Astrocyte (in vitro differentiated cells and primary cell): Measurements from ENCODE around the gene RNF44. TPM values are rescaled to one million over a fixed set of nuclear protein-coding genes. Genes with fewer than 3 reads are reported as not detected.

ENCODE experiments used
- DNase-seq: peaks from one replicate; pipeline ENCODE4 v3.0.0-alpha.2; 2010; ENCODE audit warnings: low read depth
- FAIRE-seq: peaks from 2 replicates; lab custom pipeline; 2011; peaks lifted over from hg19 to GRCh38; lab: Jason Lieb, UNC
- H2AFZ ChIP-seq: 2 replicates; pipeline ENCODE4 v1.6.0; 2012; ENCODE audit warnings: low read depth, low read length, inconsistent platforms
- H3K27ac ChIP-seq: 2 replicates; pipeline ENCODE4 v1.5.1; 2011; ENCODE audit warnings: low read depth, low read length, inconsistent platforms
- H3K27me3 ChIP-seq: 2 replicates; pipeline ENCODE4 v1.6.0; 2011; ENCODE audit warnings: low read length, inconsistent platforms; ENCODE audit not compliant: insufficient read depth
- H3K36me3 ChIP-seq: 2 replicates; pipeline ENCODE4 v1.5.1; 2011; ENCODE audit warnings: low read length, inconsistent platforms; ENCODE audit not compliant: insufficient read depth
- H3K4me1 ChIP-seq: 2 replicates; pipeline ENCODE4 v1.5.1; 2011; ENCODE audit warnings: low read length, inconsistent platforms; ENCODE audit not compliant: insufficient read depth
- H3K4me2 ChIP-seq: 2 replicates; pipeline ENCODE4 v1.6.0; 2012; ENCODE audit warnings: low read length, inconsistent platforms
- H3K4me3 ChIP-seq: 2 replicates; pipeline ENCODE4 v1.5.1; 2011; ENCODE audit warnings: low read depth, mild to moderate bottlenecking, low read length, inconsistent platforms; ENCODE audit not compliant: insufficient read depth
- H3K79me2 ChIP-seq: 2 replicates; pipeline ENCODE4 v1.6.0; 2012; ENCODE audit warnings: mild to moderate bottlenecking, low read length, inconsistent platforms; ENCODE audit not compliant: insufficient read depth
- H3K9ac ChIP-seq: 2 replicates; pipeline ENCODE4 v1.6.0; 2012; ENCODE audit warnings: mild to moderate bottlenecking, low read length, inconsistent platforms
- H3K9me3 ChIP-seq: 2 replicates; pipeline ENCODE4 v1.5.1; 2012; ENCODE audit warnings: low read depth, mild to moderate bottlenecking, low read length, inconsistent platforms; ENCODE audit not compliant: insufficient read depth
- H4K20me1 ChIP-seq: 2 replicates; pipeline ENCODE4 v1.6.0; 2012; ENCODE audit warnings: low read length, inconsistent platforms; ENCODE audit not compliant: insufficient read depth
- H3K27ac Mint-ChIP-seq: one replicate; pipeline ENCODE4 v1.8.0; 2021; ENCODE audit warnings: mild to moderate bottlenecking, mixed read lengths; ENCODE audit not compliant: unreplicated experiment
- H3K27me3 Mint-ChIP-seq: one replicate; pipeline ENCODE4 v1.8.0; 2021; ENCODE audit warnings: low read depth, mixed read lengths; ENCODE audit not compliant: unreplicated experiment
- H3K36me3 Mint-ChIP-seq: one replicate; pipeline ENCODE4 v1.8.0; 2021; ENCODE audit warnings: low read depth, mixed read lengths; ENCODE audit not compliant: unreplicated experiment
- H3K4me1 Mint-ChIP-seq: one replicate; pipeline ENCODE4 v1.8.0; 2021; ENCODE audit warnings: low read depth, mixed read lengths; ENCODE audit not compliant: unreplicated experiment
- H3K4me3 Mint-ChIP-seq: one replicate; pipeline ENCODE4 v1.8.0; 2021; ENCODE audit warnings: mild to moderate bottlenecking, moderate library complexity, mixed read lengths; ENCODE audit not compliant: unreplicated experiment
- H3K9me3 Mint-ChIP-seq: one replicate; pipeline ENCODE4 v1.8.0; 2021; ENCODE audit warnings: mild to moderate bottlenecking, mixed read lengths; ENCODE audit not compliant: unreplicated experiment
- EZH2 ChIP-seq: IDR thresholded peaks from 2 replicates; pipeline ENCODE4 v1.6.1; 2012; ENCODE audit warnings: mild to moderate bottlenecking, low read length, inconsistent platforms; ENCODE audit not compliant: insufficient read depth
- total RNA-seq: library from RNA; stranded (reverse); gene quantifications from 2 replicates; pipeline ENCODE4 v1.2.1, GENCODE V29; 2021
- TF ChIP-seq, protein P1 (sequence below): IDR thresholded peaks from 2 replicates; pipeline ENCODE4 v1.5.1; 2011; ENCODE audit warnings: low read depth, mild to moderate bottlenecking, inconsistent platforms, low read length, moderate library complexity; ENCODE audit not compliant: insufficient read depth

RNF44 gene
- total RNA-seq, 1 donor from 2014 or later = 59.8 TPM

DNA sequence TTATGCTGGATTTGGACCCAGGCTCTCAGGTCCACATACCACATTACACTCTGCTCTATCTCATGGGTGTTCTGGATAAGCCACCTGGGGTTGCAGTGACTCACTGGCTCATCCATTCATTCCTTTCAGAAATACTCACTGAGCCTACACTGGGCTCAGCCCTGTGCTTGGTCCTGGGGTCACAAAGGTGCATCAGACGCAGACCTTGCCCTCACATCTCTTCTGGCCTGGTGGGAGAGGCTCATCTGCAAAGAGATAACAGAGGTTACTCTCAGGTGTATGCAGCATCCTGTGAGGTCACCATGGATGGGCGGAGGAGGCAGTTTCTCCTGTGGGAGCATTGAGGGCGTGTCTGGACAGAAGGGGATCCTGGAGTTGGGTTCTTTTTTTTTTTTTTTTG is 24.1 kb upstream of the RNF44 start:
- no peaks in the 10 kb centered on the region for H3K27me3 ChIP-seq
- Mint-ChIP-seq H3K9me3 (peaks cover 7% of the 10 kb centered on the region), H3K4me3 (no peak overlapping the region), H3K27ac (no peak overlapping the region), H3K36me3 (no peaks in the 10 kb centered on the region), H3K4me1 (peaks cover 12% of the 10 kb centered on the region), H3K27me3 (peaks cover 5% of the 10 kb centered on the region)
- no peaks in the 10 kb centered on the region for H3K79me2 ChIP-seq
- H3K36me3 ChIP-seq = no peaks in the 10 kb centered on the region
- TF ChIP-seq, protein P1, sequence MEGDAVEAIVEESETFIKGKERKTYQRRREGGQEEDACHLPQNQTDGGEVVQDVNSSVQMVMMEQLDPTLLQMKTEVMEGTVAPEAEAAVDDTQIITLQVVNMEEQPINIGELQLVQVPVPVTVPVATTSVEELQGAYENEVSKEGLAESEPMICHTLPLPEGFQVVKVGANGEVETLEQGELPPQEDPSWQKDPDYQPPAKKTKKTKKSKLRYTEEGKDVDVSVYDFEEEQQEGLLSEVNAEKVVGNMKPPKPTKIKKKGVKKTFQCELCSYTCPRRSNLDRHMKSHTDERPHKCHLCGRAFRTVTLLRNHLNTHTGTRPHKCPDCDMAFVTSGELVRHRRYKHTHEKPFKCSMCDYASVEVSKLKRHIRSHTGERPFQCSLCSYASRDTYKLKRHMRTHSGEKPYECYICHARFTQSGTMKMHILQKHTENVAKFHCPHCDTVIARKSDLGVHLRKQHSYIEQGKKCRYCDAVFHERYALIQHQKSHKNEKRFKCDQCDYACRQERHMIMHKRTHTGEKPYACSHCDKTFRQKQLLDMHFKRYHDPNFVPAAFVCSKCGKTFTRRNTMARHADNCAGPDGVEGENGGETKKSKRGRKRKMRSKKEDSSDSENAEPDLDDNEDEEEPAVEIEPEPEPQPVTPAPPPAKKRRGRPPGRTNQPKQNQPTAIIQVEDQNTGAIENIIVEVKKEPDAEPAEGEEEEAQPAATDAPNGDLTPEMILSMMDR = no peak
- TF ChIP-seq EZH2 = no peak
- no peaks in the 10 kb centered on the region for H4K20me1 ChIP-seq
- H2AFZ ChIP-seq = no peak overlapping the region
- no peak overlapping the region for H3K27ac ChIP-seq
- no peaks in the 10 kb centered on the region for H3K9me3 ChIP-seq
- no peak overlapping the region for H3K4me3 ChIP-seq
- DNase-seq = no peak
- H3K4me1 ChIP-seq = no peaks in the 10 kb centered on the region
- no peak overlapping the region for H3K9ac ChIP-seq
- no peak overlapping the region for H3K4me2 ChIP-seq
- FAIRE-seq = no peak

- peaks cover 7% of the 10 kb centered on the region for H3K9me3 Mint-ChIP-seq
- FAIRE-seq = no peak
These were observed 23.2 kb upstream of the RNF44 start for GRCh38 chr5:176560364-176560763.

DNA sequence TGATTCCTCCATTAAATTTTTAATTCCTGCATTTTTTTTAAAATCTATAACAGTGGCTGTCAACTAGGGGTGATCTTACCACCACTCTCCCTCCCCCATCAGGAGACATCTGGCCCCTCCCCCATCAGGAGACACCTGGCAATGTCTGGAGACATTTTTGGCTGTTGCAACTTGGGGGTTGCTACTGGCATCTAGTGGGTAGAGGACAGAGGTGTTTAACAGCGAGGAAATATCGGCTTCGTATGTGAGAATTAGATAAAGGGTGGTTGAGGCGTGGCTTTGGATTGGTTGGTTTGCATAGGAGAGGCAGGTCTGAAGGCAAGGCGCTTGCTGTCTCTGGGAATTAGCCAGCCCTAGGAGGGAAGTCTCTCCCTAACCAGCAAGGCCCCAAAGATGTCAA is 22.5 kb upstream of the RNF44 start:
- Mint-ChIP-seq H3K27ac (no peak overlapping the region), H3K4me3 (no peak overlapping the region), H3K36me3 (no peaks in the 10 kb centered on the region), H3K9me3 (peaks cover 7% of the 10 kb centered on the region), H3K4me1 (peaks cover 12% of the 10 kb centered on the region), H3K27me3 (peaks cover 8% of the 10 kb centered on the region)
- Histone ChIP-seq H3K9ac (no peak overlapping the region), H4K20me1 (no peaks in the 10 kb centered on the region), H3K4me3 (no peak overlapping the region), H3K27me3 (no peaks in the 10 kb centered on the region), H2AFZ (no peak overlapping the region), H3K4me2 (no peak overlapping the region), H3K4me1 (no peaks in the 10 kb centered on the region), H3K79me2 (no peaks in the 10 kb centered on the region), H3K36me3 (no peaks in the 10 kb centered on the region), H3K9me3 (no peaks in the 10 kb centered on the region), H3K27ac (no peak overlapping the region)
- TF ChIP-seq EZH2 = no peak
- TF ChIP-seq, protein P1 = no peak
- FAIRE-seq = no peak
- no peak for DNase-seq

More at GRCh38 chr5:176560364-176560763, 23.2 kb upstream of the RNF44 start:
- Mint-ChIP-seq H3K36me3 (no peaks in the 10 kb centered on the region), H3K27ac (no peak overlapping the region), H3K27me3 (peaks cover 4% of the 10 kb centered on the region), H3K4me1 (peaks cover 12% of the 10 kb centered on the region), H3K4me3 (no peak overlapping the region)
- no peak overlapping the region for H3K27ac ChIP-seq
- no peak overlapping the region for H3K4me3 ChIP-seq
- no peaks in the 10 kb centered on the region for H3K27me3 ChIP-seq
- TF ChIP-seq, protein P1 = no peak
- no peak for TF ChIP-seq EZH2
- H3K36me3 ChIP-seq = no peaks in the 10 kb centered on the region
- H4K20me1 ChIP-seq = no peaks in the 10 kb centered on the region
- H3K9ac ChIP-seq = no peak overlapping the region
- H3K4me2 ChIP-seq = no peak overlapping the region
- no peaks in the 10 kb centered on the region for H3K9me3 ChIP-seq
- H3K4me1 ChIP-seq = no peaks in the 10 kb centered on the region
- no peak overlapping the region for H2AFZ ChIP-seq
- no peak for DNase-seq
- H3K79me2 ChIP-seq = no peaks in the 10 kb centered on the region
